ENCODE measurements around the gene PLPP3.

PLPP3 gene

GRCh38 chr1:56517404-56518130, 61.8 kb downstream of the PLPP3 start:
- DNase-seq = no peak

DNA sequence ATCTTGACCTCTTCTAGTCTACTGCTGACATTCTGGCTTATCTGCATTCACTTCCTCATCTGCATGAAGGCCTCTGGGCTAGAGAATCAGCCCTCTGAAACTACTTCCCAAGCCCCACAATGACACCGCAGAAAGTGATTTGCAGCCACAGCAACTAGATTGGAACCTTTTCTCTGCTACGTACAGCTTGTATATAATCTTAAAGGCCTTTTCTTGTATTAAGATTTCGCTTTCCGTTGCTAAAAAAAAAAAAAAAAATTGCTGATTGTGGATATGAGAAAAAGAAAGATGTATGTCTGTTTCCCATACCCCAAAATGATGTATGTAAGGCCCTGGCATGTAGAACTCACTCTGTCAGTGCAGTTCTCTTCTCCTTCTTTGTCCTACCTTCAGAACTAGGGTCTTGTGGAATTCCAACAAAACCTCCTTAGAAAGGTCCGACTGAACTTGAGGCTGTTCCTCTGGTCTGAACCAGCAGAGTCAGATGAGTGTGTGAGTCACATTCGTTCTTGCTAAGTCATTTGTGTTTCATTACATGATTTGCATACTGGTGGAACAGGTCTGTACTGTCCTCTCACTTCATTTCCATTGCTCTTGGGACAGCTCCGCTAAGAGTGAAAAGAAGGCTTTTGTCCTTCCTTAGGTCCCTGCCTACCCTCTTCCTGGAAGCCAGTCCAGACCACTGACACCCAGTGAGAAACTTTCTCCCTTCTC, 62.7 kb downstream of the PLPP3 start:
- DNase-seq = no peak

DNA sequence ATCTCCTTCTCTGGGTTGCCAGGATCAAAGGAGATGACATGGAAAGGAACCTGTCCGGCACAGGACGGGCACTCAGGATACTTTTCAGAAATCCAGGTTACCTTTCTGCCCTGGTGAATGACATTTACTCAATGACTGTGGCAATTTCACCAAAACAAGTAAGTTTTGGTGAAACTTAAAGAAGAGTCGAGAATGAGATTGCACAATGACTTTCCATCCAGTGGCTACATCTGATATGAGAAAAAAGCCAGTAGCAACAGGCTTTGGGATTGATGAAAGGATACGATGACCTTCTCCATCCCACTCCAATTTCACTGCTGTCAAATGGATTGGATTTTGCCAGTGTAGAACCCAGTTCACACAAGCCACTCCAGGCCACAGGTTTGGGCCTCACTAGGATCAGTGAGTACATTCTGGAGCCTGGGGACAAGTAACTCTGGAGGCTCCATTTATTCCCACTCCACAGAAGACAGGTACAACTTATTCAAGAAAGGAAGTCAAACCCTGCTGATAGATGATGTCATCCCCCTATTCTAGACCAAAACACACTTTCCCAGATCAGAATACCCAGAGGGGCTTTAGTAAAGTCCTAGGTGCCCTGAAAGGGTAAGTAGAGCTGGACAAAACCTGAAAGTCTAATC, 63.3 kb downstream of the PLPP3 start:
- no peak for DNase-seq

DNA sequence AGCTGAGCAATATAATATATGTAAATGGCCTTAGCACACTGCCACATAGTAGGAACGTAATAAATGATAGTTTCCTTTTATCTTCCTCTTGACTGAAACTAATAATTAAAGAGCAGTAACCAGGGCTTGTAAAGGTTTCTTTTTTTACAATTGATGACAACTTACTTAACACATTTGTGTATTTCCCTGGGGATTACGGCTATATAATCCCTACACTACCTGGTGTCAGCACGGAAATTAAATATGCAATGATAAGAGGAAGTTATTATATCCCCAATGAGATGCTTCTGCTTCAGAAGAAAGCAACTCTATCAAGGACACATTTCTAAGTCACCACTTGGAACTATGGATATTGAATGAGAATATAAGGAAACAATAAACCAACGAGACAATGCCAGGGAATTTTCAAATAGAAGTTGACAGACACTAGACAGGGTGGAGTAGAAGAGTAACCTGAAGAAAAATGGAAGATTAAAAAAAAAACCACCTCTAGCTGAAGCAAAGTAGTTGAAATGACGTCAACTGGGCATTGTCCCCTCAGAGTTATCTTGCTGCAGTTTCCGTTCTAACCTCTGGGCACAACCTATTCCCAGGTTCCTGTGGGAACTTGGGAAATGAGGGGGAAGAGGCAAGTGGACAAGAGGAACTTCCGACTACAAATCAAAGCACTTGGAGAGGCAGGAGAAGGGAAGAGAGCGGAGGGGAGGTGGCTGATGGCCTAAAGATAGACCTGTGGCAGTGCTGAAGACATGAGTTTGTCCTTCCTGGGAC, 66.5 kb downstream of the PLPP3 start:
- DNase-seq = no peak

- DNase-seq = no peak
Measured at GRCh38 chr1:56511766-56512165, 67.6 kb downstream of the PLPP3 start.

- no peak for DNase-seq
Measured at GRCh38 chr1:56511364-56511763, 68.0 kb downstream of the PLPP3 start.

GRCh38 chr1:56510642-56511021, 68.7 kb downstream of the PLPP3 start:
- DNase-seq = no peak

DNA sequence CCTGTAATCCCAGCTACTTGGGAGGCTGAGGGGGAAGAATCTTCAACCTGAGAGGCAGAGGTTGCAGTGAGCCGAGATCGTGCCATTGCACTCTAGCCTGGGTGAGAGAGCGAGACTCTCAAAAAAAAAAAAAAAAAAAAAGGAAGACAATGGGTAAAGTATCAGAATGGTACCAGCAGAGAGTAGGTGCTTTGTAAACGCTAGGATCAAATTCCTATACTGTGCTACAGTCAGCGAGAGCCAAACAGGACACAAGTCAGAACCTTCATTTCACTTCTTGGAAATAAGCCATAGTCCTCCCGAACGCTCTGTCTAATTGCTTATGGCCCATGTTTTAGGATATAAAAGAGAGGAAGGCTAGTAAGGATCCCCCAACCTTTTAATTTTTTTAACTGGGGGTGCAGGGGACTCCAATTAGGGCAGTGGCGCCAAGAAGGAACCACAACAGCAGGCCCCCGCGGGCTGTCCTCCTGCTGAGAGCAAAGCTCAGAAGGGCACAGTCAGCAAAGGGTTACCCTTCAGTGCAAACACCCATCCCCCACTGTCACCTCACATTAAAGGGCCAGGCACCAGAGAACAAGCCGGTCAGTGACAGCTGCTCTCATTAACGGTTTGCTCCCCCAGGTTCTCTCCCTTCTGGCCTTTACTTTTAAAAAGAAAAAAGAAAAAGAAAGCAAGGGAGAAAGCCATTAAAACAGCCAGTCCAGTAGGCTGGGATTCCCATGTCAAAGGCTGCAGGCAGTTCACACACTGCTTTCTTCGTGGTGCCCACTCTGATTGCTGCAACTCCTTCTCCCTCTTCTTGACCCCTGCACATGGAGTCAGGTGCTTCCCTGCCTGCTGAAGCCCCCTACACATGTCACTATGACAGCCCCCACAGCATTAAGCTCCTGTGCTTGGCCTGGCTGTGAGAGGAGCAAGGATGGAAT, 69.4 kb downstream of the PLPP3 start:
- no peak for DNase-seq

DNA sequence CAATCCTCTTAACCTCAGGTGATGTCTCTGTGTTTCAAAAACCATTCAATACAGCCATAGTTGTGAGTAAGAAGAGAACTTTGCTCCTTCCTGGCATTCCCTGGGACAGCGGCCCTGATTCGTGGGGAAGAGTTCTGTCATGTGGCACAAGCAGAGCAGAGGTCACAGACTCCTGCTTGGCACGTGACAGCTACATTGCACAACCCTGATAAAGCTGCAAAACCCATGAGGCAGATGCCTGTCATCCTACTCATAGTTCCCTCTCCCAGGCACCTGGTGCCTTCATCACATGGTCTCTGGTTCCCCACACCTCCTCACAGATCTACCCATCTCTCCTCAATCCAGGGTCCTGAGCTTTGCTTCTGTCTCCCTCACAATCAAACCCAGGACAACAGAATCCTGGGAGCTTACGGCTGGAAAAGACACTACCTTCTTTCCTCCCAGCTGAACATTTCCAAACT, 70.8 kb downstream of the PLPP3 start:
- no peak for DNase-seq

DNA sequence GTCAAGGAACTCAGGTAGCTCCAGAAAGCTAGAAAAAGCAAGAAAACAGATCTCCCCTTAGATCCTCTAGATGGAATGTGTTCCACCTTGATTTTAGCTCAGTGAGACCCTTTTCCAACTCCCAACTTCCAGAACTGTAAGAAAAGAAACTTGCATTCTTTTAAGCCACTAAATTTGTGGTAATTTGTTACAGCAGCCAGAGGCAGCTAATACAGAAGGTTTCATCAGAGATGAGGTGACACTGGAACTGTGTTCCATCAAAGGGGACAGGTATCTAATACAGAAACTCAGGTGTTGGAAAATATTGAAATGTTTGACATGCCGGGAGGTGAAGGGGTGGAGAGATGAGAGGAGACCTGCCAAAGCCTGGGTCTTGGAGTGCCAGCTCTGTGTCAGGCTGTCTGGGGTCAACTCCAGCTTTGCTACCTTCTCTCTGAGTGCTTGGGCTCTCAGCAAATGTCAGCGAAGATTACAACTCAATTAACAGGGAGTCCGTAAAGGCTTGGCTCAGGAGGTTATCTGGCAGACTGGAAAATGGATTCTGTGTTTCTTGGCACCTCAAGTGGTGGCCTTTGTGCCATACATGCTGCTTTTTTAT, 71.3 kb downstream of the PLPP3 start:
- DNase-seq = no peak

DNA sequence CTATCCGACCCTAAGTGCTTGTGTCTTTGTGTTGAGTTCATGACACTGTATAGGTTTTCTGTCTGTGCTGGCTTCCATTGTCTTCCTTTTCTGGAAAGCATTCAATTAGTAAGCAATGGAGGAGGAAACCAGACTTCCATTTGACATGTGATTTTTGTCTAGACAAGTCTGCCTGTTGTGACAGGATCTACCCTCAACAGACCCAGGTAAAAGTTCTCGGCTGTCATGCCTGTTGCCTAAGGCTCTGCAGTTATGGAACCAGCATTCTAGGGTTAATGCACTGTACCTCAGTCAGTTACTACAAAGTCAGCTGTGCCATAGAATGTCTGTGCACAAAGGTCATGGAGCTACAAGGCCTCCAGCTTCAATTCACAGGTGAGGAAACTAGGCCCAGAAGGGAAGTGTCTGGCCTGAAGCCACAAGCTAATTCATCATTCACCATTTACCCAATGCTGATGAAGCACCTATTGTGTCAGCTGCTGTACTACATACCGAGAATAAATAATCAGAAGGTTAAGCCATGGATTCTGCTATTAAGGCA, 72.3 kb downstream of the PLPP3 start:
- DNase-seq = no peak

DNA sequence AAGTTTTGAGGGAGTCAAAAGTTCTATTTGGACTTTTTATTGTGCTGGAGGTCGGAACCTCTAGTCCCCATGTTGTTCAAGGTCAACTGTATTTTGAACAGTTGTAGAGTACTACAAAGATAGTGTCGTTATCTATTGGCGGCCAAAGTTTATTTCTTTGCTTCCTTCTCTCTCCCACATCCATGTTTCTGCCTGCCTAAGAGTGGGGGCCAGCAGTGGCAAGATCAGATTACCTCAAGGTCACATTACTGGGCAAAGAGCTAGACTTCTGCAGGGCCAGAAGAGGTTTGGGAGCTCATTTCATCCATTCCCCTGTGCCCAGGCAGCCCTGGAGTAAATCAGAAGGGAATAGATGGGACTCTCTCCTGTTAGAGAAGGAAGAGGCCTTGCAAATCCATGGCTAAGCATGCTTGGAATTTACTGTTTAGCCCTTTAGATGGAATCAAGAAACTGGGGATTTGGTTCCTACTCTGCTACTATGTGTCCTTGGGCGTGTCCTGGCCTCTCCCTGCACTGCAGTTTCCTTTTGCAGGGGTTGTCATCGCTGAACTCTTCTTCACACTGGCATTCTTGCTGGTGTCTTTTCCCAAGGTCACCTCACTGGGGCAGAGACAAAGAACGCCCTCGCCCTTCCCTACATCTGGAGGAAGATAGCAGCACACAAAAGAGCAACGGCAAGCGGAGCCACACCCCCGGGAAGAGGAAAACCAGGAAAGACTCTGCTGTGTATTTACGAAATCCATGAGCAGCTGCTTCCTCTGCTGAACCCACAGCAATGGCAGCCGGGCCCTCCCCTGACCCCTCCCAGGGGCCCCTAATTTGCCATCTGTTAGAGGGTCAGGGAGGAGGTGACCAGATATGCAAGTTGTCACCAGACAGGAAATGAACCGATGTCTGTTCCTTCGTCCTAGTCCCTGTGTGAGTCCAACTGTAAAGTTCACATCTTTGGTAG, 73.3 kb downstream of the PLPP3 start:
- no peak for DNase-seq

GRCh38 chr1:56502700-56503245, 76.6 kb downstream of the PLPP3 start:
- no peak for DNase-seq

DNA sequence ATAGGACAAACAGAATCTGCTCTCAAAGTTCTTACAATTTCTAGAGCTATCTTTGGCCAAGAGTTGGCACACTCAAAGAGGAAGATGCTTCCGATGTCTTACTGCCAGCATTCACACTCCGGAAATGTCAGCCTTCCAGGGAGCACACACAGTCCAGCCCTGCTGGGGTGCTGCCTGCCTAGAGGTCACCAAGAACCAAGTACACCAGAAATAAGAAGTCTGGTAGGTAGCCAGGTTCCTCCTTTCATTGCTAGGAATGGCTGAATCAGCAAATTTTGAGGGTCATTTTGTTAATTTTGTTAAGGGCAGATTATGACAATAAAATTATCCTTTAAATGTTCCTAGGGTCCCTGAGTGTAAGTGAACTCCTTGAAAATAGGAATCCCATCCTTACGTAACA, 77.5 kb downstream of the PLPP3 start:
- DNase-seq = no peak

DNA sequence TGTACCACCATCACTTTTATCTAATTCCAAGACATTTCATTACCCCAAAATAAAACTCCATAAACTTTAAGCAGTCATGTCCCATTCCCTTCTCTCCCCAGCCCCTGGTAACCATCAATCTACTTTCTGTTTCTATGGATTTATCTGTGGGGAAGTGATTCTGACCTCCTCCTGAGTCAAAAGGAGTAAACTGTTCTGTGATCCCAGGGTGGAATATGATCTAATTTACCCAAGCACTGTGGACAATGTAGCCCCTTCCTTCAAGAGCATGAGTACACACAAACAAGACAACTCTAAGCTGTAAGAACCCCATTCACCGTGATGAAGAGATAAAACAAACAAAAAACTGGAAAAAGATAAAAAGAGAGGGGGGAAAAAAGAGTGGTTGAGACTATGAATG, 77.9 kb downstream of the PLPP3 start:
- no peak for DNase-seq

DNA sequence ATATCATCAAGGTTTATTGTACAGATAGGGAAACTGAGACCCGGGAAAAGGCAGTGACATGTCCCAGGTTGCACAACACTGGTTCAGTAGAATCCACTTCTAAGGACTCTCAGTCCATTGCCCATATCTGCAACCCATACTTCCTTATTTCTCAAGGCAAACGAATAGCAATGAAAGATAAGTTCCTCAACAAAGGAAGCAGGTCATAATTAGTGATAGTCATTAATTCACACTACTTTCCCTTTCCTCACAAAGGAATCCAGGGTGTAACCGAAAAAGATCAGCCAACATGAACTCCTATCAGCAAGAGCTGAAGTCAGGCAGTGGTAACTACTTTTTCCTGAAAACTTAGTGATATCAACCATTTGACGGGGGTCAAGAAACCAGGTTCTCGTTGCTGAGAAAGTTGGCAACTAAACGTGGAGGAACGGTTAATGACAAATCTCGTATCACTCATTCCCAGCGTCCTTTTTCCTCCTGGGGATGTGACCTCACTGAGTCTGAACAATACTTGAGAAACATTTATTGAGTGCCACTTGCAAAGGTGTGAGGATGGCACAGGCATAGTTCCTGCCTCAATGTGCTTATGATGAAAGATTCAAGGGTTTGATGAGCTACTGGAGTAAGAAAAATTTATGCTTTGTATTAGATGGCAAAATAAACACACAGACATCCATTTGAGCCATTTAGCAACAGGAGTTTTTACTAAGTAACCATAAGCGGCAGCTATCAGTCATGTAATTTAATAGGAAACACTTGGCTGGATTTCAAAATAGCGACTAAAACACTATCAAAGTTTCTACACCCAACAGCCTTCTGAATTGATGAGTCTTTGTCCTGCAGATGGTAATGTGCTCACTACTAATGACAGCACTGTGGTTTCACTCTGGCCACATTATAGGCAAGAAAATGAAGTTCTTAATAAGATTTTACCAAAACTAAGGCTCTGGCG, 82.3 kb downstream of the PLPP3 start:
- no peak for DNase-seq

GRCh38 chr1:56496158-56496557, 83.2 kb downstream of the PLPP3 start:
- no peak for DNase-seq

GRCh38 chr1:56495538-56495937, 83.8 kb downstream of the PLPP3 start:
- no peak for DNase-seq

DNA sequence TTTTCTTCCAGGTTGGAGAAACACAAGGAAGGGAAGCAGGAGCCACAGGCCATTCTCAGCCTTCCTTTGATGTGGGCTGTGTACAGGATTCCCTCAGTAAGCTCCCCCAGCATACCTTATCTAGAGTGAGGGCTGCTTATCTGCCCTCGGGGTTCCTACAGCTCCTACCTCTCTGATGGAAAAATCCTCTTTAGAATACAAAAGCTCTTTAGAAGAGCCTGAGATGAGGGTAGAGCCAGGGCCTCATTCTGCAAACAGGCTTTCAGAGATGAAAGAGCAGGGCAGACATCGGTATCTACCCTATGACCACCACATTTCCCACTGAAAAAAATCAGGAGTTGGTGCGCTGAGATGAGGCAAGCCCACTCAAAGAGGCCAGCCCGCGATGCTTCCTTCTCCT, 85.1 kb downstream of the PLPP3 start:
- no peak for DNase-seq

All from central memory CD4-positive, alpha-beta T cell (primary cell).